Transverse colon (tissue), 4 donors: Measurements from ENCODE around the gene MOB1B. TPM values are rescaled to one million over a fixed set of nuclear protein-coding genes. Genes with fewer than 3 reads are reported as not detected.

ENCODE experiments used
- DNase-seq: peaks from one replicate; pipeline ENCODE4 v3.0.0-alpha.2; 2019
- H3K27ac ChIP-seq, 4 donors: fragments of 200-600 bp; sonication (generic); 2 replicates each; pipeline ENCODE4 v1.5.1; 2016 to 2018; ENCODE audit warnings: inconsistent platforms in 4 of 4
- H3K27me3 ChIP-seq: fragments of 200-600 bp; sonication (generic); 2 replicates; pipeline ENCODE4 v1.5.1; 2017; ENCODE audit warnings: inconsistent platforms
- H3K36me3 ChIP-seq, 4 donors: fragments of 200-600 bp; sonication (generic); 2 replicates each; pipeline ENCODE4 v1.5.1; 2017 to 2019; ENCODE audit warnings: inconsistent platforms in 4 of 4
- H3K4me1 ChIP-seq, 4 donors: fragments of 200-600 bp; sonication (generic); 2 replicates each; pipeline ENCODE4 v1.5.1; 2017 to 2020; ENCODE audit warnings: inconsistent platforms in 4 of 4
- H3K4me3 ChIP-seq, 4 donors: fragments of 200-600 bp; sonication (generic); 1 replicate in 1 of 4; 2 replicates in 3 of 4; pipeline versions ENCODE4 v1.5.1 to v1.6.1; 2017 to 2019; ENCODE audit warnings: inconsistent platforms in 4 of 4
- H3K9me3 ChIP-seq, 2 donors: fragments of 200-600 bp; sonication (generic); 2 replicates each; pipeline ENCODE4 v1.5.1; 2017 to 2019; ENCODE audit warnings: inconsistent platforms in 2 of 2
- EP300 ChIP-seq: sonication (generic); formaldehyde crosslinking; IDR thresholded peaks from one replicate; pipeline ENCODE4 v1.6.1; 2017; ENCODE audit warnings: antibody characterized with exemption, low read depth
- POLR2A ChIP-seq: fragments of 450-650 bp; IDR thresholded peaks from one replicate; pipeline ENCODE4 v1.6.1; 2016; ENCODE audit warnings: antibody characterized with exemption, mild to moderate bottlenecking, moderate library complexity
- POLR2AphosphoS5 ChIP-seq, 3 donors: sonication (generic); formaldehyde crosslinking; IDR thresholded peaks; one replicate each; pipeline ENCODE4 v1.6.1; 2016; ENCODE audit warnings: antibody characterized with exemption in 3 of 3
- WGBS, 2 donors: methylation state at CpG; one replicate each; pipeline ENCODE4 v1.1.5; 2018; ENCODE audit warnings: low coverage in 1 of 2; 5-methylcytosine and 5-hydroxymethylcytosine counted together
- in situ Hi-C, 4 donors: fragments of 200-750 bp; cut with MboI; loops; one replicate each; pipeline versions ENCODE4 v1.15.0 to v1.15.1; 2017; ENCODE audit warnings: low sequenced_read_pairs in 3 of 4, low pct_ligation_motif_present in 1 of 4, low pct_unique_long_range_greater_than_20kb in 1 of 4
- intact Hi-C: fragments of 100-400 bp; cut with DNase I; formaldehyde crosslinking; loops from one replicate; pipeline ENCODE4 v1.15.1; 2023; ENCODE audit warnings: low total_unique reads
- total RNA-seq, 4 donors: library from RNA; depleted of rRNA; stranded (reverse); fragments of >200 nt; gene quantifications; one replicate each; pipeline ENCODE4 v1.1.0, GENCODE V29; 2016
- TF ChIP-seq, protein P1 (sequence below), 5 experiments: fragments of 200-600 bp in 3 of 5; fragments of 450-650 bp in 2 of 5; sonication (generic) in 3 of 5; IDR thresholded peaks; 1 replicate in 2 of 5; 2 replicates in 3 of 5; pipeline ENCODE4 v1.5.1; 2016 to 2017; ENCODE audit warnings: antibody characterized with exemption in 5 of 5, inconsistent platforms in 3 of 5, mild to moderate bottlenecking in 2 of 5, moderate library complexity in 1 of 5

The MOB1B gene
- total RNA-seq, 4 donors from 2014 or later = 6.7 to 15.4 (median 11.0) TPM

DNA sequence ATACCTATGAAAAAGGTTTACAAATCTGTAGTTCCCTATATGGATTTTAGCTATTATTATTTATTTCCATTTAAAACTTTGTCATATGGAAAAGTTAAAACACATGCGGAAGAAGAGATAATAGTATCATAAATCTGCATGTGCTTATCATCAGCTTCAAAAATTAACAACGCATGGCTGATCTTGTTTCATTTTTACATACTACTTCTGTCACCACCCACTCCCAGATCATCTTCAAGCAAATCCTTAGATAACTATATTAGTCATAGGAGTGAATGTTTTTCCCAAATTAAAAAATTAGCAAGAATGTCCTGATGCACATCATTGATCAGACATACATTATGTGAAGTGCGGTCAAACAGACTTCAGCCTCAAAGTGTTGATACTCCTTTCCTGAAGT is 24.6 kb upstream of the MOB1B start:
- WGBS, 2 donors = 74 to 79% methylated on average over 2 to 3 of the region's 3 CpGs
- no peaks in the 10 kb centered on the region for H3K4me1 ChIP-seq
- no peaks in the 10 kb centered on the region for H3K9me3 ChIP-seq
- no peaks in the 10 kb centered on the region for H3K27me3 ChIP-seq
- intact Hi-C loops = no loop called here
- no peak for DNase-seq
- TF ChIP-seq POLR2AphosphoS5 (IDR thresholded peaks at IDR 0.05) (no peak), POLR2A (no peak)
- H3K27ac ChIP-seq = no peak overlapping the region
- no peaks in the 10 kb centered on the region for H3K36me3 ChIP-seq
- in situ Hi-C loops = no loop called here
- H3K4me3 ChIP-seq = no peak overlapping the region

DNA sequence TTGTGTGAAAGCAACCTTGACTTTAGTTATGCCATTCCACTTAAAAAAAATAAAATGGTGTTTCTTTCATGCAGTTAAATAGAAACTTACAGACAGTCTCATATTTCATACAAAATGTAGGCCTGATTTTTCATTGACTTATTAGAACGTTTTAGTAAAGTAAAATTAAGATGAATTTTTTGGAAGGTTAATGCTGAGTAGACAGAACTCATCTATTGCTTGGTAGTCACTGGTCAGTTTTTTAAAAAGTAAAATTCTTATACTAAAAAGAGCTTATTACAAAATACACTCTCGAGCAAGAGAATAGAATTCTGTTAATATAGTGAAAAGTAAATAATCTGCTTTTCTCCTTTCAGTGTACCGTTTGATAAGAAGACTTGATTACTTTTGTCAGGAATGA is 21.4 kb upstream of the MOB1B start:
- Histone ChIP-seq H3K4me1 (no peaks in the 10 kb centered on the region), H3K27ac (no peak overlapping the region), H3K9me3 (no peaks in the 10 kb centered on the region), H3K36me3 (no peaks in the 10 kb centered on the region), H3K27me3 (no peaks in the 10 kb centered on the region), H3K4me3 (no peak overlapping the region)
- no peak for DNase-seq
- intact Hi-C loops (no loop called here), in situ Hi-C loops (no loop called here)
- WGBS, 2 donors = 75 to 79% methylated on average over 3 of the region's 3 CpGs
- TF ChIP-seq POLR2AphosphoS5 (IDR thresholded peaks at IDR 0.05) (no peak), POLR2A (no peak), EP300 (no peak)
- TF ChIP-seq, protein P1, sequence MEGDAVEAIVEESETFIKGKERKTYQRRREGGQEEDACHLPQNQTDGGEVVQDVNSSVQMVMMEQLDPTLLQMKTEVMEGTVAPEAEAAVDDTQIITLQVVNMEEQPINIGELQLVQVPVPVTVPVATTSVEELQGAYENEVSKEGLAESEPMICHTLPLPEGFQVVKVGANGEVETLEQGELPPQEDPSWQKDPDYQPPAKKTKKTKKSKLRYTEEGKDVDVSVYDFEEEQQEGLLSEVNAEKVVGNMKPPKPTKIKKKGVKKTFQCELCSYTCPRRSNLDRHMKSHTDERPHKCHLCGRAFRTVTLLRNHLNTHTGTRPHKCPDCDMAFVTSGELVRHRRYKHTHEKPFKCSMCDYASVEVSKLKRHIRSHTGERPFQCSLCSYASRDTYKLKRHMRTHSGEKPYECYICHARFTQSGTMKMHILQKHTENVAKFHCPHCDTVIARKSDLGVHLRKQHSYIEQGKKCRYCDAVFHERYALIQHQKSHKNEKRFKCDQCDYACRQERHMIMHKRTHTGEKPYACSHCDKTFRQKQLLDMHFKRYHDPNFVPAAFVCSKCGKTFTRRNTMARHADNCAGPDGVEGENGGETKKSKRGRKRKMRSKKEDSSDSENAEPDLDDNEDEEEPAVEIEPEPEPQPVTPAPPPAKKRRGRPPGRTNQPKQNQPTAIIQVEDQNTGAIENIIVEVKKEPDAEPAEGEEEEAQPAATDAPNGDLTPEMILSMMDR (IDR thresholded peaks at IDR 0.05) = no peak

GRCh38 chr4:70885174-70885573 is 17.0 kb upstream of the MOB1B start:
- Histone ChIP-seq H3K9me3 (no peaks in the 10 kb centered on the region), H3K27ac (no peak overlapping the region), H3K4me1 (no peaks in the 10 kb centered on the region), H3K4me3 (no peak overlapping the region), H3K36me3 (no peaks in the 10 kb centered on the region), H3K27me3 (no peaks in the 10 kb centered on the region)
- intact Hi-C loops (no loop called here), in situ Hi-C loops (no loop called here)
- no peak for TF ChIP-seq POLR2A
- TF ChIP-seq POLR2AphosphoS5 (IDR thresholded peaks at IDR 0.05) = no peak
- no peak for TF ChIP-seq EP300
- TF ChIP-seq, protein P1 (IDR thresholded peaks at IDR 0.05) = no peak
- DNase-seq = no peak
- WGBS, 2 donors = 66 to 67% methylated on average over 4 to 6 of the region's 6 CpGs

GRCh38 chr4:70892086-70892769 is 9.9 kb upstream of the MOB1B start:
- Histone ChIP-seq H3K27ac (no peak overlapping the region), H3K36me3 (no peaks in the 10 kb centered on the region), H3K27me3 (no peaks in the 10 kb centered on the region), H3K4me1 (no peaks in the 10 kb centered on the region), H3K4me3 (no peak overlapping the region), H3K9me3 (no peaks in the 10 kb centered on the region)
- intact Hi-C loops (no loop called here), in situ Hi-C loops (no loop called here)
- WGBS, 2 donors = 88 to 100% methylated on average over 3 to 11 of the region's 11 CpGs
- TF ChIP-seq, protein P1 (IDR thresholded peaks at IDR 0.05) = no peak
- TF ChIP-seq POLR2AphosphoS5 (IDR thresholded peaks at IDR 0.05) (no peak), EP300 (no peak), POLR2A (no peak)
- DNase-seq = peak; percentile 12

- DNase-seq = no peak
- H3K4me1 ChIP-seq = no peaks in the 10 kb centered on the region
- no peak overlapping the region for H3K4me3 ChIP-seq
- TF ChIP-seq, protein P1 (IDR thresholded peaks at IDR 0.05) = no peak
- TF ChIP-seq EP300 = no peak
- no peak for TF ChIP-seq POLR2AphosphoS5 (IDR thresholded peaks at IDR 0.05)
- TF ChIP-seq POLR2A = no peak
- intact Hi-C loops = no loop called here
- H3K36me3 ChIP-seq = no peaks in the 10 kb centered on the region
- 60 to 66% methylated on average over 6 to 7 of the region's 7 CpGs for WGBS, 2 donors
- H3K9me3 ChIP-seq = no peaks in the 10 kb centered on the region
- no peak overlapping the region for H3K27ac ChIP-seq
- H3K27me3 ChIP-seq = no peaks in the 10 kb centered on the region
- in situ Hi-C loops = no loop called here
These were observed 8.4 kb upstream of the MOB1B start for GRCh38 chr4:70893790-70894189.
